ENCODE data around the gene PMFBP1.
A peak's percentile ranks its signal among the peaks of the same experiment; 100 is the strongest.

PMFBP1 gene

GRCh38 chr16:72094266-72094610 is 77.7 kb downstream of the PMFBP1 start:
- 8% methylated on average over 11 of the region's 11 CpGs for WGBS
- peak overlapping the region; percentile 98 for H3K9ac ChIP-seq (ENCODE audit: low read length)

GRCh38 chr16:72093448-72094265 is 78.3 kb downstream of the PMFBP1 start, which contains the start of the genes DHX38 and TXNL4B:
DHX38 (plus strand) TSS chr16:72093847; CDS start chr16:72096158, 2,311 bp downstream.
TXNL4B (minus strand) TSS chr16:72093620; CDS start chr16:72090749, 2,871 bp downstream.
- peak within 1 kb of the TSS; percentile 93 to 99 for H3K4me3 ChIP-seq (ENCODE audit: insufficient read depth in 1 of 2, low read depth in 1 of 2, low read length in 2 of 2)
- H2AK5ac ChIP-seq (ENCODE audit: low read length, severe bottlenecking), result no peak within 1 kb of the TSS
- no peak within 1 kb of the TSS for H2BK15ac ChIP-seq (ENCODE audit: low read depth, poor library complexity, severe bottlenecking)
- H2BK5ac ChIP-seq (ENCODE audit: low read depth, low read length, poor library complexity, severe bottlenecking), result peak within 1 kb of the TSS; percentile 91
- no peak within 1 kb of the TSS for H3K23ac ChIP-seq (ENCODE audit: low read length in 2 of 2)
- peak within 1 kb of the TSS in 1 of 2 experiments; percentile 5 for H3K14ac ChIP-seq (ENCODE audit: low read length in 2 of 2)
- under 1% methylated on average over 39 of the region's 43 CpGs for WGBS
- peak within 1 kb of the TSS; percentile 91 for H3K27ac ChIP-seq (ENCODE audit: low read length, poor library complexity, severe bottlenecking)
- peak within 1 kb of the TSS; percentile 84 for H3K4me2 ChIP-seq (ENCODE audit: low read length, poor library complexity, severe bottlenecking)
- H3K4me1 ChIP-seq (ENCODE audit: control insufficient read depth, insufficient read depth, low read depth, low read length), result peaks cover 3% of the 10 kb centered on the region
- peak; percentile 100 for DNase-seq
- peaks cover 29 to 48% of the 10 kb centered on the region in 2 experiments for H3K36me3 ChIP-seq (ENCODE audit: control insufficient read depth in 1 of 2, insufficient read depth in 2 of 2, low read depth in 1 of 2, low read length in 2 of 2)
- H3K18ac ChIP-seq (ENCODE audit: low read depth in 1 of 2, low read length in 2 of 2), result peak within 1 kb of the TSS; percentile 85 to 91
- H3K27me3 ChIP-seq (ENCODE audit: control insufficient read depth in 1 of 2, insufficient read depth in 1 of 2, low read length in 2 of 2), result no peaks in the 10 kb centered on the region
- no peaks in the 10 kb centered on the region for H3K9me3 ChIP-seq (ENCODE audit: control insufficient read depth, low read length)
- H4K8ac ChIP-seq (ENCODE audit: low read length), result peak within 1 kb of the TSS; percentile 96
- H3K9ac ChIP-seq (ENCODE audit: low read length), result peak within 1 kb of the TSS; percentile 98
- peak within 1 kb of the TSS; percentile 85 for H4K91ac ChIP-seq (ENCODE audit: low read length)
- peaks cover 39% of the 10 kb centered on the region for H3K79me1 ChIP-seq (replicated peaks; ENCODE audit: low read length, poor library complexity, severe bottlenecking)
- peak within 1 kb of the TSS in 1 of 2 experiments; percentile 55 for H2BK12ac ChIP-seq (ENCODE audit: low read length in 2 of 2)
- peak within 1 kb of the TSS; percentile 93 for H2AFZ ChIP-seq (ENCODE audit: low read depth, low read length)
- H2BK120ac ChIP-seq (ENCODE audit: low read depth, low read length), result no peak within 1 kb of the TSS
- peak within 1 kb of the TSS; percentile 66 to 87 for H3K4ac ChIP-seq (ENCODE audit: low read depth in 1 of 2, low read length in 2 of 2)

More at GRCh38 chr16:72094266-72094610, 77.7 kb downstream of the PMFBP1 start:
- peak overlapping the region; percentile 85 for H4K91ac ChIP-seq (ENCODE audit: low read length)
- H3K79me1 ChIP-seq (replicated peaks; ENCODE audit: low read length, poor library complexity, severe bottlenecking), result peaks cover 41% of the 10 kb centered on the region
- H3K23ac ChIP-seq (ENCODE audit: low read length in 2 of 2), result no peak overlapping the region
- H3K4me1 ChIP-seq (ENCODE audit: control insufficient read depth, insufficient read depth, low read depth, low read length), result peaks cover 3% of the 10 kb centered on the region
- H3K9me3 ChIP-seq (ENCODE audit: control insufficient read depth, low read length), result no peaks in the 10 kb centered on the region
- peak overlapping the region; percentile 91 for H3K27ac ChIP-seq (ENCODE audit: low read length, poor library complexity, severe bottlenecking)
- peaks cover 32 to 48% of the 10 kb centered on the region in 2 experiments for H3K36me3 ChIP-seq (ENCODE audit: control insufficient read depth in 1 of 2, insufficient read depth in 2 of 2, low read depth in 1 of 2, low read length in 2 of 2)
- peak overlapping the region; percentile 66 to 87 for H3K4ac ChIP-seq (ENCODE audit: low read depth in 1 of 2, low read length in 2 of 2)
- no peaks in the 10 kb centered on the region for H3K27me3 ChIP-seq (ENCODE audit: control insufficient read depth in 1 of 2, insufficient read depth in 1 of 2, low read length in 2 of 2)
- no peak overlapping the region for H2AK5ac ChIP-seq (ENCODE audit: low read length, severe bottlenecking)
- peak overlapping the region; percentile 77 for H3K4me2 ChIP-seq (ENCODE audit: low read length, poor library complexity, severe bottlenecking)
- peak overlapping the region; percentile 93 to 99 for H3K4me3 ChIP-seq (ENCODE audit: insufficient read depth in 1 of 2, low read depth in 1 of 2, low read length in 2 of 2)
- H2BK12ac ChIP-seq (ENCODE audit: low read length in 2 of 2), result no peak overlapping the region
- no peak overlapping the region for H2BK5ac ChIP-seq (ENCODE audit: low read depth, low read length, poor library complexity, severe bottlenecking)
- no peak overlapping the region for H2BK15ac ChIP-seq (ENCODE audit: low read depth, poor library complexity, severe bottlenecking)
- no peak for DNase-seq
- peak overlapping the region; percentile 96 for H4K8ac ChIP-seq (ENCODE audit: low read length)
- H3K18ac ChIP-seq (ENCODE audit: low read depth in 1 of 2, low read length in 2 of 2), result peak overlapping the region; percentile 83 to 91
- H2AFZ ChIP-seq (ENCODE audit: low read depth, low read length), result peak overlapping the region; percentile 46
- no peak overlapping the region for H3K14ac ChIP-seq (ENCODE audit: low read length in 2 of 2)
- H2BK120ac ChIP-seq (ENCODE audit: low read depth, low read length), result no peak overlapping the region

GRCh38 chr16:72092832-72093447 is 79.0 kb downstream of the PMFBP1 start:
- peak overlapping the region in 1 of 2 experiments; percentile 38 for H3K4ac ChIP-seq (ENCODE audit: low read depth in 1 of 2, low read length in 2 of 2)
- H3K4me1 ChIP-seq (ENCODE audit: control insufficient read depth, insufficient read depth, low read depth, low read length), result peaks cover 3% of the 10 kb centered on the region
- peak overlapping the region; percentile 19 to 85 for H3K18ac ChIP-seq (ENCODE audit: low read depth in 1 of 2, low read length in 2 of 2)
- peak overlapping the region; percentile 98 for H3K9ac ChIP-seq (ENCODE audit: low read length)
- H2BK5ac ChIP-seq (ENCODE audit: low read depth, low read length, poor library complexity, severe bottlenecking), result no peak overlapping the region
- no peak overlapping the region for H2BK15ac ChIP-seq (ENCODE audit: low read depth, poor library complexity, severe bottlenecking)
- peak; percentile 83 for DNase-seq
- WGBS, result 1% methylated on average over 22 of the region's 22 CpGs
- H3K27ac ChIP-seq (ENCODE audit: low read length, poor library complexity, severe bottlenecking), result peak overlapping the region; percentile 71
- peak overlapping the region in 1 of 2 experiments; percentile 55 for H2BK12ac ChIP-seq (ENCODE audit: low read length in 2 of 2)
- H3K4me2 ChIP-seq (ENCODE audit: low read length, poor library complexity, severe bottlenecking), result peak overlapping the region; percentile 84
- H3K23ac ChIP-seq (ENCODE audit: low read length in 2 of 2), result no peak overlapping the region
- H2BK120ac ChIP-seq (ENCODE audit: low read depth, low read length), result no peak overlapping the region
- H3K4me3 ChIP-seq (ENCODE audit: insufficient read depth in 1 of 2, low read depth in 1 of 2, low read length in 2 of 2), result peak overlapping the region; percentile 89 to 99
- H4K8ac ChIP-seq (ENCODE audit: low read length), result no peak overlapping the region
- H2AK5ac ChIP-seq (ENCODE audit: low read length, severe bottlenecking), result no peak overlapping the region
- peak overlapping the region; percentile 11 for H4K91ac ChIP-seq (ENCODE audit: low read length)
- no peak overlapping the region for H3K14ac ChIP-seq (ENCODE audit: low read length in 2 of 2)
- no peaks in the 10 kb centered on the region for H3K9me3 ChIP-seq (ENCODE audit: control insufficient read depth, low read length)
- H3K36me3 ChIP-seq (ENCODE audit: control insufficient read depth in 1 of 2, insufficient read depth in 2 of 2, low read depth in 1 of 2, low read length in 2 of 2), result peaks cover 24 to 49% of the 10 kb centered on the region in 2 experiments
- H3K79me1 ChIP-seq (replicated peaks; ENCODE audit: low read length, poor library complexity, severe bottlenecking), result peaks cover 36% of the 10 kb centered on the region
- H2AFZ ChIP-seq (ENCODE audit: low read depth, low read length), result peak overlapping the region; percentile 93
- H3K27me3 ChIP-seq (ENCODE audit: control insufficient read depth in 1 of 2, insufficient read depth in 1 of 2, low read length in 2 of 2), result no peaks in the 10 kb centered on the region

GRCh38 chr16:72091217-72091616 is 80.7 kb downstream of the PMFBP1 start:
- no peak overlapping the region for H2AK5ac ChIP-seq (ENCODE audit: low read length, severe bottlenecking)
- no peak overlapping the region for H2AFZ ChIP-seq (ENCODE audit: low read depth, low read length)
- H4K91ac ChIP-seq (ENCODE audit: low read length), result no peak overlapping the region
- H3K18ac ChIP-seq (ENCODE audit: low read depth in 1 of 2, low read length in 2 of 2), result no peak overlapping the region
- H3K4me1 ChIP-seq (ENCODE audit: control insufficient read depth, insufficient read depth, low read depth, low read length), result peaks cover 3% of the 10 kb centered on the region
- H2BK12ac ChIP-seq (ENCODE audit: low read length in 2 of 2), result peak overlapping the region; percentile 27 to 56
- no peak overlapping the region for H3K4ac ChIP-seq (ENCODE audit: low read depth in 1 of 2, low read length in 2 of 2)
- H4K8ac ChIP-seq (ENCODE audit: low read length), result peak overlapping the region; percentile 31
- H2BK15ac ChIP-seq (ENCODE audit: low read depth, poor library complexity, severe bottlenecking), result no peak overlapping the region
- H3K27me3 ChIP-seq (ENCODE audit: control insufficient read depth in 1 of 2, insufficient read depth in 1 of 2, low read length in 2 of 2), result no peaks in the 10 kb centered on the region
- DNase-seq, result no peak
- peak overlapping the region; percentile 4 for H3K4me2 ChIP-seq (ENCODE audit: low read length, poor library complexity, severe bottlenecking)
- H3K36me3 ChIP-seq (ENCODE audit: control insufficient read depth in 1 of 2, insufficient read depth in 2 of 2, low read depth in 1 of 2, low read length in 2 of 2), result peaks cover 19 to 47% of the 10 kb centered on the region in 2 experiments
- no peaks in the 10 kb centered on the region for H3K9me3 ChIP-seq (ENCODE audit: control insufficient read depth, low read length)
- H2BK5ac ChIP-seq (ENCODE audit: low read depth, low read length, poor library complexity, severe bottlenecking), result no peak overlapping the region
- no peak overlapping the region for H3K4me3 ChIP-seq (ENCODE audit: insufficient read depth in 1 of 2, low read depth in 1 of 2, low read length in 2 of 2)
- H3K14ac ChIP-seq (ENCODE audit: low read length in 2 of 2), result no peak overlapping the region
- no peak overlapping the region for H2BK120ac ChIP-seq (ENCODE audit: low read depth, low read length)
- H3K9ac ChIP-seq (ENCODE audit: low read length), result peak overlapping the region; percentile 5
- peaks cover 28% of the 10 kb centered on the region for H3K79me1 ChIP-seq (replicated peaks; ENCODE audit: low read length, poor library complexity, severe bottlenecking)
- no peak overlapping the region for H3K27ac ChIP-seq (ENCODE audit: low read length, poor library complexity, severe bottlenecking)
- peak overlapping the region in 1 of 2 experiments; percentile 81 for H3K23ac ChIP-seq (ENCODE audit: low read length in 2 of 2)
- 76% methylated on average over 3 of the region's 3 CpGs for WGBS

Data from mesenchymal stem cell (in vitro differentiated cells and primary cell).